Esophagus muscularis mucosa (tissue), 4 donors: ENCODE data around the gene IFITM1.

Source experiments
- EP300 ChIP-seq: sonication (generic); formaldehyde crosslinking; IDR thresholded peaks from one replicate; pipeline ENCODE4 v1.6.1; 2017; ENCODE audit warnings: antibody characterized with exemption
- POLR2A ChIP-seq: fragments of 450-650 bp; IDR thresholded peaks from one replicate; pipeline ENCODE4 v1.6.1; 2017; ENCODE audit warnings: antibody characterized with exemption, moderate library complexity, mild to moderate bottlenecking, low read depth
- POLR2AphosphoS5 ChIP-seq, 2 donors: sonication (generic); formaldehyde crosslinking; IDR thresholded peaks; one replicate each; pipeline ENCODE4 v1.6.1; 2017; ENCODE audit warnings: antibody characterized with exemption in 2 of 2
- TF ChIP-seq, protein P1 (sequence below), 3 experiments: fragments of 200-600 bp in 2 of 3; fragments of 450-650 bp in 1 of 3; sonication (generic) in 2 of 3; IDR thresholded peaks; one replicate each; pipeline ENCODE4 v1.5.1; 2017 to 2019; ENCODE audit warnings: antibody characterized with exemption in 3 of 3, mild to moderate bottlenecking in 2 of 3, moderate library complexity in 1 of 3

DNA sequence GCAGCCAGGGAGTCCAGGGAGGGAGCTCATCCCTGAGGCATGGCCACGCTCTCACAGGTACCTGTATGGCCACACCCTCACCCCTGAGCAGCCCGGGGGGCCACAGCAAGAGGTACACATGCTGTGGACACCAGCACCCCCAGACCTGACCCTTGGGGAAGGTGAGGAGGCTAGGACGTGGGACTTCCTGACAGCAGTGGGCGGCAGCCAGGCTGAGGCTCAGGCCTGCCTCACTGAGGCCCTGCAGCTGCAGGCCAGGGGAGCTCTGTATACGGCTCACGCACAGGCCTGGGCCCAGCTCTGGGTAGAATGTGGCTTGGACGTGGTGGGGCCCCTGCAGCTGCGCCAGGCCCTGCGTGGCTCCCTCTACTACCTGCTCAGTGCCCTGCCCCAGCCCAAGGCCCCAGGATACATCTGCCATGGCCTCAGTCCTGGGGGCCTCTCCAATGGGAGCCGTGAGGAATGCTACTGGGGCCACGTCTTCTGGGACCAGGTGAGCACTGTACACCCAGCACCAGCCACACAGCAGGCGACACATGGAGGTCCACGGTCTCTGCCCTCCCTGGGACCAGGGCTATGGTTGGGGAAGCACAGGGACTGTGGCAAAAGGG is 23.1 kb upstream of the IFITM1 start:
- TF ChIP-seq POLR2AphosphoS5 (IDR thresholded peaks at IDR 0.05) (no peak), POLR2A (no peak), EP300 (no peak)
- TF ChIP-seq, protein P1, sequence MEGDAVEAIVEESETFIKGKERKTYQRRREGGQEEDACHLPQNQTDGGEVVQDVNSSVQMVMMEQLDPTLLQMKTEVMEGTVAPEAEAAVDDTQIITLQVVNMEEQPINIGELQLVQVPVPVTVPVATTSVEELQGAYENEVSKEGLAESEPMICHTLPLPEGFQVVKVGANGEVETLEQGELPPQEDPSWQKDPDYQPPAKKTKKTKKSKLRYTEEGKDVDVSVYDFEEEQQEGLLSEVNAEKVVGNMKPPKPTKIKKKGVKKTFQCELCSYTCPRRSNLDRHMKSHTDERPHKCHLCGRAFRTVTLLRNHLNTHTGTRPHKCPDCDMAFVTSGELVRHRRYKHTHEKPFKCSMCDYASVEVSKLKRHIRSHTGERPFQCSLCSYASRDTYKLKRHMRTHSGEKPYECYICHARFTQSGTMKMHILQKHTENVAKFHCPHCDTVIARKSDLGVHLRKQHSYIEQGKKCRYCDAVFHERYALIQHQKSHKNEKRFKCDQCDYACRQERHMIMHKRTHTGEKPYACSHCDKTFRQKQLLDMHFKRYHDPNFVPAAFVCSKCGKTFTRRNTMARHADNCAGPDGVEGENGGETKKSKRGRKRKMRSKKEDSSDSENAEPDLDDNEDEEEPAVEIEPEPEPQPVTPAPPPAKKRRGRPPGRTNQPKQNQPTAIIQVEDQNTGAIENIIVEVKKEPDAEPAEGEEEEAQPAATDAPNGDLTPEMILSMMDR (IDR thresholded peaks at IDR 0.05), result no peak
